ENCODE results near the gene LRRC36. TPM values are rescaled to one million over a fixed set of nuclear protein-coding genes. Genes with fewer than 3 reads are reported as not detected.
A peak's percentile ranks its signal among the peaks of the same experiment; 100 is the strongest.

Gene LRRC36
- total RNA-seq, 3 donors from 2014 or later (not counting 1 experiment from before 2014, with no cell fraction given), result not detected

DNA sequence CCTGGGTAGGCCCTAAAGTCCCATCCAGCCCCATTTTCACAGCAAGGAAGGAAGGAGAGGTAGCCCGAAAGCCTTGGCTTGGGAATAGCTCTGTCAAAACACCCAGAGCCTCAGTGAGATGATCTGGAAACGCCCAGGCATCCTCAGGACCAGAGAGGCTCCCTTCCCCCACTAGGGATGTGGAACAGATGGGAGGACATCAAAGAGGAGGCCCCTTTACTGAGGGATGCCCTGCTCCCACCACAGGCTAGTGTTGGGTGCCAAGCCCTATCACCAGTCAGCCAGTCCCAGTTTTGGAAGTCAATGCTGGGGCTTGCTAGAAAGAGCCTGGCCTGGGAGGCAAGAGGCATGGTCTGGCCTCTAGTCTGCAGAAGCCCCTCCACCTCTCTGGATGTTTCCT is 62.0 kb downstream of the LRRC36 start:
- ATAC-seq, result no peak
- Mint-ChIP-seq H3K36me3 (no peaks in the 10 kb centered on the region), H3K4me1 (peaks cover 0 to 15% of the 10 kb centered on the region in 2 donors), H3K27ac (no peak overlapping the region), H3K9me3 (no peaks in the 10 kb centered on the region), H3K27me3 (ENCODE audit: low read depth in 2 of 2) (peaks cover 9 to 24% of the 10 kb centered on the region in 2 donors), H3K4me3 (no peak overlapping the region)
- H3K4me1 ChIP-seq (ENCODE audit: control insufficient read depth, insufficient read depth, low read length), result peaks cover 33% of the 10 kb centered on the region
- no peak overlapping the region for H3K4me3 ChIP-seq (ENCODE audit: low read length)
- intact Hi-C loops (cut with micrococcal nuclease), result no loop called here
- H3K9me3 ChIP-seq (ENCODE audit: control insufficient read depth, insufficient read depth, low read length), result no peaks in the 10 kb centered on the region
- DNase-seq, result no peak
- peaks cover 8% of the 10 kb centered on the region for H3K27me3 ChIP-seq (ENCODE audit: control insufficient read depth, insufficient read depth, low read length)
- TF ChIP-seq, protein P1, sequence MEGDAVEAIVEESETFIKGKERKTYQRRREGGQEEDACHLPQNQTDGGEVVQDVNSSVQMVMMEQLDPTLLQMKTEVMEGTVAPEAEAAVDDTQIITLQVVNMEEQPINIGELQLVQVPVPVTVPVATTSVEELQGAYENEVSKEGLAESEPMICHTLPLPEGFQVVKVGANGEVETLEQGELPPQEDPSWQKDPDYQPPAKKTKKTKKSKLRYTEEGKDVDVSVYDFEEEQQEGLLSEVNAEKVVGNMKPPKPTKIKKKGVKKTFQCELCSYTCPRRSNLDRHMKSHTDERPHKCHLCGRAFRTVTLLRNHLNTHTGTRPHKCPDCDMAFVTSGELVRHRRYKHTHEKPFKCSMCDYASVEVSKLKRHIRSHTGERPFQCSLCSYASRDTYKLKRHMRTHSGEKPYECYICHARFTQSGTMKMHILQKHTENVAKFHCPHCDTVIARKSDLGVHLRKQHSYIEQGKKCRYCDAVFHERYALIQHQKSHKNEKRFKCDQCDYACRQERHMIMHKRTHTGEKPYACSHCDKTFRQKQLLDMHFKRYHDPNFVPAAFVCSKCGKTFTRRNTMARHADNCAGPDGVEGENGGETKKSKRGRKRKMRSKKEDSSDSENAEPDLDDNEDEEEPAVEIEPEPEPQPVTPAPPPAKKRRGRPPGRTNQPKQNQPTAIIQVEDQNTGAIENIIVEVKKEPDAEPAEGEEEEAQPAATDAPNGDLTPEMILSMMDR (IDR thresholded peaks at IDR 0.05), result no peak
- H3K27ac ChIP-seq (ENCODE audit: low read length), result no peak overlapping the region
- H3K36me3 ChIP-seq (ENCODE audit: control insufficient read depth, insufficient read depth, low read length), result no peaks in the 10 kb centered on the region
- WGBS (ENCODE audit: insufficient coverage), result 86% methylated on average over 2 of the region's 2 CpGs

DNA sequence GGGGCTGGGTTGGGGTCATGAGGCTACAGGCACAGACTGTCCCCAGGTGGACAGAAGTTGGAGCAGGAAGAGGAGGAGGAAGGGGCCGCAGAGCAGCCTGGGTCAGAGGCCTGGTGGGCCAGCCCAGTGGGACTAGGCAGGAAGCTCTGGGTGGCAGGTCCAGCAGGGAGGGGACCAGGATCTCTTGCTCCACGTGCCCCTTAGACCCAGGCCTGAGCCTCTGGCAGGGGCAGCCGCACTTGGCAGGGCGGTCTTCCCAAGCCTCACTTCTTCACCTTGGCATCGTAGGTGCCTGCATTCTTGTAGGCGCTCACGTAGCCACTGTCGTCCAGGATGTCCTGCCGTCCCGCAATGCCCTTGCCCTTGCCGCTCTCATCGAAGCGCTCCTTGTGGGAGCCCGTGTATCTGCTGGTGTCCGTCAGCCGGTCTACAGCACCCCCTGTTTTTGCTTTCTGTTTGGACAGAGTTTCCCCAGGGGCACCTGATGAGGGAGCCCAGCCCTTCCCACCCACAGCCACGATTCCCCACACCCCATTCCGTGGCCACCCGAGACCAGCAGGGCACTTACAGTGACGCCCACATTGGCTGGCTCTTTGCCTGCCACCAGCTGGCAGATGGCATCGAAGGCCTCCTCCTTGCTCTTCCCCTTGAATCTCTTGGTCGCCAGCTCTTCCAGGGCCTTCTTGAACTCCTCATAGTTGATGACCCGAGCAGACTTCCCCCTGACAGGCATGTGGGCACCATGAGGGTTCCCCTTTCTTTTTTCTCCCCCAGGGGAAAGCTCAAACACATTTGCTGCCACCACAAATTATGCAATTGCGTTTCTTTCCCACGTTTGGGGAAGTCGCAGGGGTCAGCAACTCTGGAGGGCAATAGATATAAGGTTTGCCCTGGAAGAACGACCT is 63.5 kb downstream of the LRRC36 start:
- 62% methylated on average over 27 of the region's 27 CpGs for WGBS (ENCODE audit: insufficient coverage)

DNA sequence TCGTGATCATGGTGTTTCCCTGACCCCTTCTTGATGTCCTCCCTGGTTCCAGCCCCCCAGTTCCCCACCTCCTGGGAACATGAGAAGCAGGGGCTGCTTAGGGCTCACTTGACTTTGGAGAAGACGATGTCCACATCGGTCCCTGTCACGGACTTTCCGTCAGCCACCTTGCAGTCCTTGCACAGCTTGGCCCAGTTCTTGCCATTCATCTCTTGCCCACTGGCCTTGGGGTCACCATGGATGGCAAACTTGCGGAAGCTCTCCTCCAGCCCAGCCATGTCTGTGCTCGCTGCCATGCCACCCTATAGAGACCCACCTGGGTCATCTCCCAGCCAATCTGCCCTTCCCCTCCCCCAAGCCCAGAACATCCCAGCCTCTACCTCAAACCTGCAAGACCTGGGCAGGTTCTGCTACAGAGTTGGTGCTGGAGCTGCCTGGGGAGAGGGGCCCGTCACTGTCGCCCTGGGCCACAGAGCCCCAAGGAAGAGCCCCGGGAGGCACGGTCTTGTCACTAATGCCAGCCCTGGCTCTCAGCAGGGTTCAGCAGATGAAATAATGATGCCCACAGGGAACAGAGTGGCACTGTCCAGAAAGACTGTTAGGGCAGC is 64.3 kb downstream of the LRRC36 start:
- peaks cover 9 to 32% of the 10 kb centered on the region in 2 donors for H3K27me3 Mint-ChIP-seq (ENCODE audit: low read depth in 2 of 2)
- H3K27ac Mint-ChIP-seq, result peak overlapping the region in 1 of 2 donors; percentile 42
- WGBS (ENCODE audit: insufficient coverage), result 91% methylated on average over 11 of the region's 11 CpGs

More for the DNA sequence above, 63.5 kb downstream of the LRRC36 start:
- Mint-ChIP-seq H3K36me3 (no peaks in the 10 kb centered on the region), H3K27me3 (ENCODE audit: low read depth in 2 of 2) (peaks cover 9 to 34% of the 10 kb centered on the region in 2 donors), H3K27ac (no peak overlapping the region), H3K9me3 (no peaks in the 10 kb centered on the region), H3K4me1 (peaks cover 5 to 24% of the 10 kb centered on the region in 2 donors), H3K4me3 (no peak overlapping the region)
- Histone ChIP-seq H3K9me3 (ENCODE audit: control insufficient read depth, insufficient read depth, low read length) (no peaks in the 10 kb centered on the region), H3K36me3 (ENCODE audit: control insufficient read depth, insufficient read depth, low read length) (no peaks in the 10 kb centered on the region), H3K27ac (ENCODE audit: low read length) (no peak overlapping the region), H3K4me3 (ENCODE audit: low read length) (no peak overlapping the region), H3K27me3 (ENCODE audit: control insufficient read depth, insufficient read depth, low read length) (peaks cover 21% of the 10 kb centered on the region), H3K4me1 (ENCODE audit: control insufficient read depth, insufficient read depth, low read length) (peaks cover 47% of the 10 kb centered on the region)
- TF ChIP-seq, protein P1 (IDR thresholded peaks at IDR 0.05), result no peak
- peak in 1 of 3 donors; percentile 33 for ATAC-seq
- intact Hi-C loops (cut with micrococcal nuclease), result no loop called here
- no peak for DNase-seq

More for the DNA sequence above, 64.3 kb downstream of the LRRC36 start:
- H3K36me3 ChIP-seq (ENCODE audit: control insufficient read depth, insufficient read depth, low read length), result no peaks in the 10 kb centered on the region
- no peak overlapping the region for H3K4me3 ChIP-seq (ENCODE audit: low read length)
- DNase-seq (no peak), ATAC-seq (no peak)
- H3K27ac ChIP-seq (ENCODE audit: low read length), result no peak overlapping the region
- H3K36me3 Mint-ChIP-seq, result no peaks in the 10 kb centered on the region
- H3K27me3 ChIP-seq (ENCODE audit: control insufficient read depth, insufficient read depth, low read length), result peaks cover 25% of the 10 kb centered on the region
- no peaks in the 10 kb centered on the region for H3K9me3 Mint-ChIP-seq
- intact Hi-C loops (cut with micrococcal nuclease), result no loop called here
- peaks cover 5 to 24% of the 10 kb centered on the region in 2 donors for H3K4me1 Mint-ChIP-seq
- TF ChIP-seq, protein P1 (IDR thresholded peaks at IDR 0.05), result no peak
- H3K4me1 ChIP-seq (ENCODE audit: control insufficient read depth, insufficient read depth, low read length), result peaks cover 54% of the 10 kb centered on the region
- H3K4me3 Mint-ChIP-seq, result no peak overlapping the region
- no peaks in the 10 kb centered on the region for H3K9me3 ChIP-seq (ENCODE audit: control insufficient read depth, insufficient read depth, low read length)
